NCI-H82 treated with DMSO at 0.1 percent for 48 hours (cell line): ENCODE data around the gene TJP3.
A peak's percentile ranks its signal among the peaks of the same experiment; 100 is the strongest.

Source experiments
- DNase-seq: peaks from one replicate; lab custom pipeline; 2025; ENCODE audit not compliant: unreplicated experiment; lab: John Stamatoyannopoulos, UW

The TJP3 gene

GRCh38 chr19:3690551-3691371 is 17.4 kb upstream of the TJP3 start:
- DNase-seq = no peak

- no peak for DNase-seq
Measured at GRCh38 chr19:3691372-3691716, 16.8 kb upstream of the TJP3 start.

GRCh38 chr19:3691726-3692125 is 16.5 kb upstream of the TJP3 start:
- no peak for DNase-seq

DNA sequence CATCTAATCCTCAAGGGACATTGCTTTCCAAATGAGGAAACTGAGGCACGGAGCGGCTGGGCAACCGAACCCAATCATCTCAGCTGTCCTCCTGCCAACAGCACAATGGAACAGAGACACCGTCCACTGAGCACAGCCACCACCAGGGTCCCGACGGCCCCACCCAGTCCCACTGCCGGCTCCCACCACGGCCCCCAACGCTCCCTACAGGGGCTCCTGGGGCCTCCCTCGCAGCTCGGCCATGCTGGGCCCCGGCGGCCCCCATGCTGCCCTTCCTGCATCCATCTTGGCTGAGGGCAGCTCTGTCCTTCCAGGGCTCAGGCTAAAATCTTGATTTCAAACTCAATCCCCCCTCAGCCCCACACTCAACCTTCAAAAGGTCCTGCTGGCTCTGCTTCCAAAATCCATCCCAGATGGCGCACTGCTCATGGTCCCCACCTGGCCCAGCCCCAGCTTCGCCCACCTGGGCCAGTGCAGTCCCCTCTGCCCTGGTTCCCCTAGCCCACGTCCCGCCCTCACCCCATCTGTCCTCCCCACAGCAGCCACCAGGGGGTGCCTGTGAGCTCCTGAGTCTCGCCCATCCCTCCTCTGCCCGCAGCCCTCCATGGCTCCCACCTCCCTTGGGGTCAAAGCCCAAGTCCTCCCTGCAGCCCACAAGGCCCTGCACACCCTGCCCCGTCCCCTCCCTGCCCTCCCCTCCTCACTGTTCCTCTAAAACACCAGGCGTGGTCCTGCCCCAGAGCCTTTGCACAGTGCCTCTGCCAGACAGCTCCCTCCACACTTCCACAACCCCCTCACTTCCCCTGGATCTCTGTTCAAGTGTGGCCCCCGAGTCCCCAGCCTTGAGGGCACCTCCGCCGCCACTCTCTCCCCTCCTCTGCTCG is 15.8 kb upstream of the TJP3 start:
- no peak for DNase-seq

GRCh38 chr19:3693025-3693925 is 14.9 kb upstream of the TJP3 start:
- peak; percentile 64 for DNase-seq

GRCh38 chr19:3694361-3695123 is 13.6 kb upstream of the TJP3 start:
- DNase-seq = no peak

- no peak for DNase-seq
Measured at GRCh38 chr19:3695124-3695733, 13.0 kb upstream of the TJP3 start.

DNA sequence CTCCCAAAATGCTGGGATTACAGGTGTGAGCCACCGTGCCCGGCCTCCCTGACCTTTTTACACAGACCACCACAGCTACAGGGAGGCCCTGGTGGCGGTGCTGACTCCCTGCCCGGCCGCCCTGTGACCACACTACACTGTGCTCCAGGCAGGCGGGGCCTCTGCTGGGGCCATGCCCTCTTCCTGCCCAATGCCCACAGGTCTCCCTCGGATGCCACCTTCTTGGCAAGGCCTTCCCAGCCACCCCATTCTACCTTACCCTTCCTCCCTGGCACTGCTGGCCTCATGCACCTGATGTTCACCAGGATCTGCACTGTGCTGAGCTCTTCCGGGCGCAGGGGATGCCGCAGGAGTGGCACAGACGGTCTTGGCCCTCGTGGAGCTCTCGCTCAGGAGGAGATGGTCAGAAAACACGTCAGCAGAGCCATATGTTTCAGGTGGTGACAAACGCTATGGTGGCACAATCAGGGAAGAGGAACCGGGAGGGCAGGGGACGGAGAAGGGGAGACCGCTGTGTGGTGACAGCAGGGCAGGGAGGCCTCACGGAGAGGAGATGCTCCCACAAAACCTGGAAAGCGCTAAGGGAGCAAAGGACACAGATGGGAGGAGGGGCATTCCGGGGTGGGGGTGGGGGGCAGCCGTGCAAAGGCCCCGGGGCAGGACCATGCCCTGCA is 12.1 kb upstream of the TJP3 start:
- no peak for DNase-seq

DNA sequence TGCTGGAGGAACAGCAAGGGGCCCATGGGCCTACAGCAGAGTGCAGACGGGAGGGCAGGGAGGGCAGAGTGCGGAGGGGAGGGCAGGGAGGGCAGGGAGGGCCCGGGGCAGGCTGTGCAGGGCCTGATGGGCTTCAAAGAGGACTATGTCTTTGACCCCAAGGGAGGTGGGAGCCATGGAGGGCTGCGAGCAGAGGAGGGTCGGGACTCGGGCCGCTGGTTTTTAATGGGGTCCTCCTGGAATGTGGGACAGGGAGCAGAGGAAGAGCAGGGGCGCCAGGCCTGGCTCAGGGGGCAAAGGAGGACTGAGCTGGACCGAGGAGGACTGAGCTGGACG is 11.6 kb upstream of the TJP3 start:
- DNase-seq = no peak

- DNase-seq = no peak
Measured at GRCh38 chr19:3697094-3697493, 11.1 kb upstream of the TJP3 start.

GRCh38 chr19:3697671-3698385 is 10.4 kb upstream of the TJP3 start:
- no peak for DNase-seq

DNA sequence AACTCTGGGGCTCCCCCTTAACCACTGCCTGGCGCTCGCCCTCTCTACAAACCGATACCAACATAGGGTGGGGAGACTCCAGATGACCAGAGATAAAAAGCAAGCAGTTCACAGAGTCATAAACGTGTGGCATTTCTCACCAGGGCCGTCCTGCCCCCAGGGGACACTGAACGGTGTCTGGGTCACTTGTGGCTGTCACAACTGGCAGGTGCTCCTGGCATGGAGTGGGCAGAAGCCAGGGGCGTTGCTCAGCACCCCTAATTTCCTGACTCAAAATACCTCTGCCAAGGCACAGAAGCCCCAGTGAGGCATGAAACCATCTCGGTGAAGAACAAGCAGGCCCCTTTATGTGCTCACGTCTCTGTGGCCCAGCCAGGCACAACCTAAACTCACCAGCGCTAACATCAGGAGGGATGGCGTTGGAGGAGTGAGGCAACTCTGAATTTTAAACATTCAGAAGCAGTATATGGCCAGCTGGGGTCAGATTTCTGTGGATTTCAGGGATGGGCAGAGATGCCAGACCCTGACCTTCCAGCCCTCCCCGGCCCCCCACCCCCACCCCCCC is 9.7 kb upstream of the TJP3 start:
- DNase-seq = no peak

- no peak for DNase-seq
Measured at GRCh38 chr19:3698974-3699740, 9.0 kb upstream of the TJP3 start.

GRCh38 chr19:3699741-3700241 is 8.4 kb upstream of the TJP3 start:
- DNase-seq = no peak

GRCh38 chr19:3700242-3701032 is 7.7 kb upstream of the TJP3 start, which contains the start of gene PIP5K1C:
PIP5K1C (minus strand) TSS chr19:3700468; CDS start chr19:3700390, 78 bp downstream.
- peak; percentile 34 for DNase-seq

DNA sequence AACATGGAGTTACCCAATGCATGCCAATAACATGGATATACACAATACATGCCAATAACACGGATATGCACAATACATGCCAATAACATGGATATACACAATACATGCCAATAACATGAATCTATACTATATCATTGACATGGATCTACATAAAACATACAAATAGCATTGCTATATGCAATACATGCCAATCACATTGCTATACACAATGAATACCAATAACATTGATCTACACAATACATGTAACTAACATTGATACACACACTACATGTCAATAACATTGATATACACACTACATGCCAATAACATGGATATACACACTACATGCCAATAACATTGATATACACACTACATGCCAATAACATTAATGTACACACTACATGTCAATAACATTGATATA is 7.0 kb upstream of the TJP3 start:
- DNase-seq = no peak

GRCh38 chr19:3707868-3708206 is 347 bp upstream of the TJP3 start:
- DNase-seq = no peak
